ENCODE results near the gene MINDY4B. TPM values are rescaled to one million over a fixed set of nuclear protein-coding genes. Genes with fewer than 3 reads are reported as not detected.

Gene MINDY4B
- total and polyA plus RNA-seq, 5 donors from 2014 or later = not detected

- Mint-ChIP-seq H3K4me1 (no peaks in the 10 kb centered on the region), H3K4me3 (no peak overlapping the region), H3K36me3 (no peaks in the 10 kb centered on the region), H3K27ac (no peak overlapping the region), H3K9me3 (peaks cover 0 to 1% (median 0%) of the 10 kb centered on the region in 7 donors), H3K27me3 (peaks cover 23% of the 10 kb centered on the region)
- H3K9me3 ChIP-seq (ENCODE audit: control insufficient read depth in 2 of 2, low read length in 2 of 2) = no peaks in the 10 kb centered on the region
- H3K36me3 ChIP-seq (ENCODE audit: control insufficient read depth, insufficient read depth, low read length) = no peaks in the 10 kb centered on the region
- H3K27ac ChIP-seq (ENCODE audit: insufficient read depth, low read length, poor library complexity, severe bottlenecking) = no peak overlapping the region
- H3K4me1 ChIP-seq (ENCODE audit: control insufficient read depth, insufficient read depth, low read length, poor library complexity, severe bottlenecking) = no peaks in the 10 kb centered on the region
- ATAC-seq (ENCODE audit: low read depth in 2 of 2) (no peak), DNase-seq (no peak)
- peaks cover 9% of the 10 kb centered on the region for H3K27me3 ChIP-seq (ENCODE audit: control insufficient read depth, insufficient read depth, low read length)
- H3K4me3 ChIP-seq (ENCODE audit: low read depth, low read length) = no peak overlapping the region
Observed at GRCh38 chr3:150912501-150912900, 7.3 kb upstream of the MINDY4B start.

GRCh38 chr3:150911771-150912170, 6.5 kb upstream of the MINDY4B start:
- H3K27ac ChIP-seq (ENCODE audit: insufficient read depth, low read length, poor library complexity, severe bottlenecking) = no peak overlapping the region
- Mint-ChIP-seq H3K36me3 (no peaks in the 10 kb centered on the region), H3K27me3 (peaks cover 23% of the 10 kb centered on the region), H3K9me3 (peaks cover 0 to 1% (median 0%) of the 10 kb centered on the region in 7 donors), H3K4me3 (no peak overlapping the region), H3K27ac (no peak overlapping the region), H3K4me1 (no peaks in the 10 kb centered on the region)
- peaks cover 13% of the 10 kb centered on the region for H3K27me3 ChIP-seq (ENCODE audit: control insufficient read depth, insufficient read depth, low read length)
- no peaks in the 10 kb centered on the region for H3K4me1 ChIP-seq (ENCODE audit: control insufficient read depth, insufficient read depth, low read length, poor library complexity, severe bottlenecking)
- H3K4me3 ChIP-seq (ENCODE audit: low read depth, low read length) = no peak overlapping the region
- no peaks in the 10 kb centered on the region for H3K36me3 ChIP-seq (ENCODE audit: control insufficient read depth, insufficient read depth, low read length)
- DNase-seq (no peak), ATAC-seq (ENCODE audit: low read depth in 2 of 2) (no peak)
- no peaks in the 10 kb centered on the region for H3K9me3 ChIP-seq (ENCODE audit: control insufficient read depth in 2 of 2, low read length in 2 of 2)

DNA sequence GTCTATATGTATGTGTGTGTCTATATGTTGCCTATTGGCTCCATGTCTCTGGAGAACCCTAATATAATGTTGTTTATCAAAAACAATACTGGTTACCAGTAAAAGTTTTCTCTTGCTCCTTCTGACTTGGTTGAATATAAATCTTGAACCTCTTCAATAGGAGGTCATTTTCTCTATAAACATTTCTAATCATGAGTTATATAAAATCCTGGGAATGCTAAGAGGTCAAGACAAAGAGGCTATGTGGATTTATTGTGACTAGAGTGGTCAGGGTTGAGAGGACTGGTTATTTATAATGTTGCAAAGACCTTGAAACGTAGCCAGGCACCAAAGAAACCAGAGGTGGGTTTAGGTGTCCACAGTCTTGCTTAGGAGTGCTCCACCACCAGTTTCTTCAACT, 1.2 kb upstream of the MINDY4B start:
- Histone ChIP-seq H3K27ac (ENCODE audit: insufficient read depth, low read length, poor library complexity, severe bottlenecking) (no peak overlapping the region), H3K4me3 (ENCODE audit: low read depth, low read length) (no peak overlapping the region), H3K9me3 (ENCODE audit: control insufficient read depth in 2 of 2, low read length in 2 of 2) (no peaks in the 10 kb centered on the region), H3K36me3 (ENCODE audit: control insufficient read depth, insufficient read depth, low read length) (no peaks in the 10 kb centered on the region), H3K4me1 (ENCODE audit: control insufficient read depth, insufficient read depth, low read length, poor library complexity, severe bottlenecking) (no peaks in the 10 kb centered on the region), H3K27me3 (ENCODE audit: control insufficient read depth, insufficient read depth, low read length) (peaks cover 19% of the 10 kb centered on the region)
- no peak for ATAC-seq (ENCODE audit: low read depth in 2 of 2)
- Mint-ChIP-seq H3K4me3 (no peak overlapping the region), H3K4me1 (no peaks in the 10 kb centered on the region), H3K27me3 (peaks cover 23% of the 10 kb centered on the region), H3K9me3 (peaks cover 0 to 2% (median 0%) of the 10 kb centered on the region in 7 donors), H3K36me3 (no peaks in the 10 kb centered on the region), H3K27ac (no peak overlapping the region)
- DNase-seq = no peak

GRCh38 chr3:150905746-150906145, 507 bp upstream of the MINDY4B start:
- H3K27me3 Mint-ChIP-seq = peaks cover 26% of the 10 kb centered on the region
- H3K27ac Mint-ChIP-seq = no peak overlapping the region
- no peak for ATAC-seq (ENCODE audit: low read depth in 2 of 2)
- DNase-seq = no peak
- H3K4me3 Mint-ChIP-seq = no peak overlapping the region
- H3K36me3 ChIP-seq (ENCODE audit: control insufficient read depth, insufficient read depth, low read length) = no peaks in the 10 kb centered on the region
- H3K4me3 ChIP-seq (ENCODE audit: low read depth, low read length) = no peak overlapping the region
- H3K9me3 ChIP-seq (ENCODE audit: control insufficient read depth in 2 of 2, low read length in 2 of 2) = no peaks in the 10 kb centered on the region
- peaks cover 19% of the 10 kb centered on the region for H3K27me3 ChIP-seq (ENCODE audit: control insufficient read depth, insufficient read depth, low read length)
- no peaks in the 10 kb centered on the region for H3K4me1 ChIP-seq (ENCODE audit: control insufficient read depth, insufficient read depth, low read length, poor library complexity, severe bottlenecking)
- H3K36me3 Mint-ChIP-seq = no peaks in the 10 kb centered on the region
- H3K4me1 Mint-ChIP-seq = no peaks in the 10 kb centered on the region
- peaks cover 0 to 2% (median 0%) of the 10 kb centered on the region in 7 donors for H3K9me3 Mint-ChIP-seq
- H3K27ac ChIP-seq (ENCODE audit: insufficient read depth, low read length, poor library complexity, severe bottlenecking) = no peak overlapping the region

GRCh38 chr3:150902988-150903387, 2.3 kb downstream of the MINDY4B start:
- Histone ChIP-seq H3K27ac (ENCODE audit: insufficient read depth, low read length, poor library complexity, severe bottlenecking) (no peak overlapping the region), H3K36me3 (ENCODE audit: control insufficient read depth, insufficient read depth, low read length) (no peaks in the 10 kb centered on the region), H3K4me3 (ENCODE audit: low read depth, low read length) (no peak overlapping the region), H3K9me3 (ENCODE audit: control insufficient read depth in 2 of 2, low read length in 2 of 2) (no peaks in the 10 kb centered on the region), H3K27me3 (ENCODE audit: control insufficient read depth, insufficient read depth, low read length) (peaks cover 16% of the 10 kb centered on the region), H3K4me1 (ENCODE audit: control insufficient read depth, insufficient read depth, low read length, poor library complexity, severe bottlenecking) (no peaks in the 10 kb centered on the region)
- H3K4me3 Mint-ChIP-seq = no peak overlapping the region
- DNase-seq (no peak), ATAC-seq (ENCODE audit: low read depth in 2 of 2) (no peak)
- no peaks in the 10 kb centered on the region for H3K4me1 Mint-ChIP-seq
- no peaks in the 10 kb centered on the region for H3K36me3 Mint-ChIP-seq
- H3K27ac Mint-ChIP-seq = no peak overlapping the region
- H3K9me3 Mint-ChIP-seq = peaks cover 0 to 2% (median 0%) of the 10 kb centered on the region in 7 donors
- peaks cover 26% of the 10 kb centered on the region for H3K27me3 Mint-ChIP-seq

- Mint-ChIP-seq H3K4me1 (no peaks in the 10 kb centered on the region), H3K27me3 (peaks cover 30% of the 10 kb centered on the region), H3K27ac (no peak overlapping the region), H3K36me3 (no peaks in the 10 kb centered on the region), H3K4me3 (no peak overlapping the region), H3K9me3 (peaks cover 0 to 2% (median 0%) of the 10 kb centered on the region in 7 donors)
- no peak overlapping the region for H3K27ac ChIP-seq (ENCODE audit: insufficient read depth, low read length, poor library complexity, severe bottlenecking)
- ATAC-seq (ENCODE audit: low read depth in 2 of 2) = no peak
- no peaks in the 10 kb centered on the region for H3K4me1 ChIP-seq (ENCODE audit: control insufficient read depth, insufficient read depth, low read length, poor library complexity, severe bottlenecking)
- no peak overlapping the region for H3K4me3 ChIP-seq (ENCODE audit: low read depth, low read length)
- H3K27me3 ChIP-seq (ENCODE audit: control insufficient read depth, insufficient read depth, low read length) = peaks cover 8% of the 10 kb centered on the region
- DNase-seq = no peak
- no peaks in the 10 kb centered on the region for H3K9me3 ChIP-seq (ENCODE audit: control insufficient read depth in 2 of 2, low read length in 2 of 2)
- H3K36me3 ChIP-seq (ENCODE audit: control insufficient read depth, insufficient read depth, low read length) = no peaks in the 10 kb centered on the region
Observed at GRCh38 chr3:150901793-150902192, 3.4 kb downstream of the MINDY4B start.

- Mint-ChIP-seq H3K36me3 (no peaks in the 10 kb centered on the region), H3K4me1 (no peaks in the 10 kb centered on the region), H3K4me3 (no peak overlapping the region), H3K27me3 (peaks cover 35% of the 10 kb centered on the region), H3K27ac (no peak overlapping the region), H3K9me3 (peaks cover 0 to 2% (median 0%) of the 10 kb centered on the region in 7 donors)
- no peak overlapping the region for H3K27ac ChIP-seq (ENCODE audit: insufficient read depth, low read length, poor library complexity, severe bottlenecking)
- ATAC-seq (ENCODE audit: low read depth in 2 of 2) (no peak), DNase-seq (no peak)
- H3K27me3 ChIP-seq (ENCODE audit: control insufficient read depth, insufficient read depth, low read length) = no peaks in the 10 kb centered on the region
- no peaks in the 10 kb centered on the region for H3K9me3 ChIP-seq (ENCODE audit: control insufficient read depth in 2 of 2, low read length in 2 of 2)
- H3K4me1 ChIP-seq (ENCODE audit: control insufficient read depth, insufficient read depth, low read length, poor library complexity, severe bottlenecking) = no peaks in the 10 kb centered on the region
- H3K4me3 ChIP-seq (ENCODE audit: low read depth, low read length) = no peak overlapping the region
- no peaks in the 10 kb centered on the region for H3K36me3 ChIP-seq (ENCODE audit: control insufficient read depth, insufficient read depth, low read length)
Observed at GRCh38 chr3:150899141-150899540, 6.1 kb downstream of the MINDY4B start.

GRCh38 chr3:150898046-150898754, 7.0 kb downstream of the MINDY4B start:
- H3K4me1 ChIP-seq (ENCODE audit: control insufficient read depth, insufficient read depth, low read length, poor library complexity, severe bottlenecking) = no peaks in the 10 kb centered on the region
- H3K4me3 Mint-ChIP-seq = no peak overlapping the region
- no peaks in the 10 kb centered on the region for H3K9me3 ChIP-seq (ENCODE audit: control insufficient read depth in 2 of 2, low read length in 2 of 2)
- H3K27ac Mint-ChIP-seq = no peak overlapping the region
- H3K36me3 Mint-ChIP-seq = no peaks in the 10 kb centered on the region
- ATAC-seq (ENCODE audit: low read depth in 2 of 2) (no peak), DNase-seq (no peak)
- H3K4me1 Mint-ChIP-seq = no peaks in the 10 kb centered on the region
- H3K27me3 ChIP-seq (ENCODE audit: control insufficient read depth, insufficient read depth, low read length) = no peaks in the 10 kb centered on the region
- H3K4me3 ChIP-seq (ENCODE audit: low read depth, low read length) = no peak overlapping the region
- no peaks in the 10 kb centered on the region for H3K36me3 ChIP-seq (ENCODE audit: control insufficient read depth, insufficient read depth, low read length)
- peaks cover 34% of the 10 kb centered on the region for H3K27me3 Mint-ChIP-seq
- no peak overlapping the region for H3K27ac ChIP-seq (ENCODE audit: insufficient read depth, low read length, poor library complexity, severe bottlenecking)
- peaks cover 0 to 2% (median 0%) of the 10 kb centered on the region in 7 donors for H3K9me3 Mint-ChIP-seq

Data from CD4-positive, CD25-positive, alpha-beta regulatory T cell (primary cell).